Measurements from ENCODE around the gene IREB2. TPM values are rescaled to one million over a fixed set of nuclear protein-coding genes. Genes with fewer than 3 reads are reported as not detected.

IREB2 gene
- total RNA-seq, 4 donors from 2014 or later, result 18.9 to 37.4 (median 22.0) TPM

DNA sequence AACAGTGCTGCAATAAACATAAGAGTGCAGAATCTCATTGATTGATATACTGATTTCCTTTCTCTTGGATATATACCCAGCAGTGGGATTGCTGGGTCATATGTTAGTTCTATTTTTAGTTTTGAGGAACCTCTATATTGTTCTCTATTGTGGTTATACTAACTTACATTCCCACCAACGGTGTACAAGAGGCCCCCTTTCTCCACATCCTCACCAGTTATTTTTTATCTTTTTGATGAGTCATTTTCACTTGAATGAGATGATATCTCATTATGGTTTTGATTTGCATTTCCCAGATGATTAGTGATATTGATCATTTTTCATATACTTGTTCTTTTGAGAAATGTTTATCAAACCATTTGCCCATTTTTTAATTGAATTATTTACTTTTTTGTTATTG is 12.4 kb upstream of the IREB2 start:
- Histone ChIP-seq H3K36me3 (no peaks in the 10 kb centered on the region), H3K4me3 (no peak overlapping the region), H3K27me3 (no peaks in the 10 kb centered on the region), H3K4me1 (no peaks in the 10 kb centered on the region), H3K27ac (no peak overlapping the region), H3K9me3 (no peaks in the 10 kb centered on the region)
- intact Hi-C loops (cut with DNase I; ENCODE audit: low total_unique reads) (no loop called here), in situ Hi-C loops (cut with MboI; ENCODE audit: low sequenced_read_pairs in 4 of 4) (loop anchor here (5.0 to 25.0 kb wide), 5 partner anchors 118 to 463 kb away; partner anchors contain the start of genes CIB2 (in 2 of the 4) and IDH3A (in 2 of the 4))
- TF ChIP-seq POLR2A (IDR thresholded peaks at IDR 0.05) (no peak), CTCF (IDR thresholded peaks at IDR 0.05 in 4 of 5, conservative IDR thresholded peaks at IDR 0.05 in 1 of 5) (no peak)
- no peak for ATAC-seq
- DNase-seq, result no peak

- in situ Hi-C loops (cut with MboI; ENCODE audit: low sequenced_read_pairs in 4 of 4) (loop anchor here (5.0 to 25.0 kb wide), 5 partner anchors 119 to 464 kb away; partner anchors contain the start of genes CIB2 (in 2 of the 4) and IDH3A (in 2 of the 4)), intact Hi-C loops (cut with DNase I; ENCODE audit: low total_unique reads) (no loop called here)
- H3K9me3 ChIP-seq, result no peaks in the 10 kb centered on the region
- no peak overlapping the region for H3K27ac ChIP-seq
- ATAC-seq (no peak), DNase-seq (no peak)
- no peaks in the 10 kb centered on the region for H3K36me3 ChIP-seq
- no peak overlapping the region for H3K4me3 ChIP-seq
- no peaks in the 10 kb centered on the region for H3K4me1 ChIP-seq
- H3K27me3 ChIP-seq, result no peaks in the 10 kb centered on the region
- TF ChIP-seq CTCF (IDR thresholded peaks at IDR 0.05 in 4 of 5, conservative IDR thresholded peaks at IDR 0.05 in 1 of 5) (no peak), POLR2A (IDR thresholded peaks at IDR 0.05) (no peak)
These were observed 11.7 kb upstream of the IREB2 start for GRCh38 chr15:78426300-78426699.

- Histone ChIP-seq H3K4me3 (no peak overlapping the region), H3K27me3 (no peaks in the 10 kb centered on the region)
These were observed 10.1 kb upstream of the IREB2 start for GRCh38 chr15:78427953-78428352.

GRCh38 chr15:78429477-78429876 is 8.5 kb upstream of the IREB2 start:
- intact Hi-C loops (cut with DNase I; ENCODE audit: low total_unique reads) (no loop called here), in situ Hi-C loops (cut with MboI; ENCODE audit: low sequenced_read_pairs in 4 of 4) (loop anchor here (5.0 to 25.0 kb wide), 5 partner anchors 122 to 467 kb away; partner anchors contain the start of genes CIB2 (in 2 of the 4) and IDH3A (in 2 of the 4))
- Histone ChIP-seq H3K4me1 (no peaks in the 10 kb centered on the region), H3K27ac (no peak overlapping the region), H3K9me3 (no peaks in the 10 kb centered on the region), H3K36me3 (no peaks in the 10 kb centered on the region), H3K27me3 (no peaks in the 10 kb centered on the region), H3K4me3 (no peak overlapping the region)
- ATAC-seq (no peak), DNase-seq (no peak)
- no peak for TF ChIP-seq CTCF (IDR thresholded peaks at IDR 0.05 in 4 of 5, conservative IDR thresholded peaks at IDR 0.05 in 1 of 5)
- no peak for TF ChIP-seq POLR2A (IDR thresholded peaks at IDR 0.05)

More at GRCh38 chr15:78427953-78428352, 10.1 kb upstream of the IREB2 start:
- H3K36me3 ChIP-seq, result no peaks in the 10 kb centered on the region
- ATAC-seq (no peak), DNase-seq (no peak)
- intact Hi-C loops (cut with DNase I; ENCODE audit: low total_unique reads), result no loop called here
- in situ Hi-C loops (cut with MboI; ENCODE audit: low sequenced_read_pairs in 4 of 4), result loop anchor here (5.0 to 25.0 kb wide), 5 partner anchors 121 to 466 kb away; partner anchors contain the start of genes CIB2 (in 2 of the 4) and IDH3A (in 2 of the 4)
- H3K9me3 ChIP-seq, result no peaks in the 10 kb centered on the region
- TF ChIP-seq POLR2A (IDR thresholded peaks at IDR 0.05) (no peak), CTCF (IDR thresholded peaks at IDR 0.05 in 4 of 5, conservative IDR thresholded peaks at IDR 0.05 in 1 of 5) (no peak)
- H3K27ac ChIP-seq, result no peak overlapping the region
- no peaks in the 10 kb centered on the region for H3K4me1 ChIP-seq

Data from gastrocnemius medialis (tissue), 4 donors.